NCI-H1105 treated with DMSO at 0.1 percent for 48 hours (cell line): ENCODE results near the gene SLC3A2.
A peak's percentile ranks its signal among the peaks of the same experiment; 100 is the strongest.
"Not testable (repeated sequence)": the region's sequence is repeated elsewhere in the genome, so short reads cannot be mapped to it uniquely, and the experiment has no call there.

ENCODE experiments used
- DNase-seq: peaks from one replicate; lab custom pipeline; 2025; lab: John Stamatoyannopoulos, UW

Gene SLC3A2

DNA sequence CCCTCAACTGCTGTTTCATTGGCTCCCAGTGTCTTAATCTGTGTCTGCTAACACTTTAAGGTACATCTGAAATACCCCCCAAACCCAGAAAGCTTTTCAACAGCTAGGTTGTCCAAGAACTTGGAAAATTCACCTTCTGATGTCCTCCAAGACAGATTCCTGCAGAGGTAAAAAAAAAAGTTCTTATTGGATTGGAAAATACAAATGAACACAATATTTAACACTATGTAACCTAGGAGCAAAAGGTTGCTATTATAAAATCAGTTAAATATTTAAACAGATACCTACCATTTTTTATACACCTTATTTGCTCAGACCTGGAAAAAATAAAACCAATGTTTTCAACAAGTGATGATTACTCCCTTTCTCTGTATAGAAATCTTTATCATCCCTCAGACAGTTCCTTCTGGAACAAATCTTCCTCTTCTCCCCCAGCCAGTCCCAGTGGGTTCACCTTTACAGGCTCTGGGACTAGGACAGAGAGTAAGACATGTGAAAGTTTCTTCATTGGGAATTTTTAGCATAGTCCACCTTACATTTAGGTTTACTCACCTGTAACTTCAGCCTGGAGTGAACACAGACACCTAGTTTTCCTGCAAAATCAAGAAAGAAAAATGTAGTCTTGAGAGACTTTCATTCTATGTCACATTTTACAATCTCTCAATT, 28.0 kb upstream of the SLC3A2 start:
- no peak for DNase-seq

DNA sequence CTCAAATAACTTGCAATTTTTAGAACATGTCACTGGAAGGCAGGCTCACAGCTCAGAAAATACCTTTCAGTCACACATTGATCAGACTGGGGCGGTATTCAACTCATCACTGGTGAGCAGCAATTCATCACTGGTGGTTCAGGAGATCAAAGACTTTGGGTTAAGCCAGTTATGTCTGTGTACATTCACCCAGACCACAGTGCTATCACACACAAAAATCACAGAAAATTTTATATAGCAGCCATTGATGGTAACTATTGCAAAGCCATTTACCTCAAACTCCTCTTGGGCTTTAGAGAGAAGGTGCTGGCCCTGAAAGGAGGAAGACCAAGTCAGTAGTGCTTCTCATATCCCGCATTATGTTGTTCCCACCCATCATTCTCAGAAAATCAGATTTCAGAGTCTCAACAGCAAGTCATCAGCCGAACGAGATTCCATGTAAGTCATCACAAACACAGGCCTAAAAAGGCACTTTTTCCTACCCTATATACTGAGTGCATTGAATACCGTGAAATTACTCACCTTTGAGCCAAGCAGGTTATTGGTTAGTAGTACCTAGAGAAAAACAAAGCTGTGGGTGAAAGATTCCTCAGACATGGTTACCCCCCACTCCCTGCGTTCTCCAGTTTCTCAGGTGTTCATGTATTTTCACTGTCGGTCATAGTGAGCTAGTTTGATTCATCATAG, 27.3 kb upstream of the SLC3A2 start:
- DNase-seq = no peak

DNA sequence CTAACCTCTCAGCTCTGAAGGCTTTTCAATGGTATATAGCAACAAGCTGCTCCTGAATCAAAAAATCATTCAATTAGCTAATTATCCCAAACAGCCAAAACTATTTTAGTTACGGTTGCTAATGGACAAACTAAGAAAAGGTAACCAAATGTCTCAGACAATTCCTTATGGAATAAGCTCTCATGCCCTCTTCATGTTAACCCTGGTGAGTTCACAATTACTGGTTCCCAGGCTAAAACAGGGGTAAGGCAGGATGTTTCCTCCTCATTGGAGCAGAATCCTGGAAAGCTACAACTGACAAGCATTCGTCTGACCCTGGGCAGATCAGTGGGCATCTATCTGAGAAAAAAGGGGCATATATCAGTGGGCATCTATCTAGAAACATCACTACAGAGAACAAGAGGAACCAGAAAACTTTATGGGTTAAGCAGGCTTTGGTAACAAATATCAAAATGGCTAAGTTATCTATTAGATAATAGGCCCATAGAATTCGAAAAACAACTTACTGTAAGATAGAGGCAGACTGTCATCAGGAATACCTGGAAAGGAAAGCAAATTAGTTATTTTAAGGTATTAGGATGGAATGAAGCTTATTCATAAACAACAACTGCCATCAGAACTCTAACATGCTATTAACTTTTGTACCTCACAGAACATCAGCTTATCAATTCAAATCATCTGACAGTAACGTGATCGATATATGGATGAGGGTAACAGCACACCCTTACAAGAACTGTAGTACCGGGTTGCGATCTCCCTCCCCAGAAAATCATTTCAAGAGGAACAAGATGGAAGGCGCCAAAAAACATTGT, 26.5 kb upstream of the SLC3A2 start:
- DNase-seq = no peak

DNA sequence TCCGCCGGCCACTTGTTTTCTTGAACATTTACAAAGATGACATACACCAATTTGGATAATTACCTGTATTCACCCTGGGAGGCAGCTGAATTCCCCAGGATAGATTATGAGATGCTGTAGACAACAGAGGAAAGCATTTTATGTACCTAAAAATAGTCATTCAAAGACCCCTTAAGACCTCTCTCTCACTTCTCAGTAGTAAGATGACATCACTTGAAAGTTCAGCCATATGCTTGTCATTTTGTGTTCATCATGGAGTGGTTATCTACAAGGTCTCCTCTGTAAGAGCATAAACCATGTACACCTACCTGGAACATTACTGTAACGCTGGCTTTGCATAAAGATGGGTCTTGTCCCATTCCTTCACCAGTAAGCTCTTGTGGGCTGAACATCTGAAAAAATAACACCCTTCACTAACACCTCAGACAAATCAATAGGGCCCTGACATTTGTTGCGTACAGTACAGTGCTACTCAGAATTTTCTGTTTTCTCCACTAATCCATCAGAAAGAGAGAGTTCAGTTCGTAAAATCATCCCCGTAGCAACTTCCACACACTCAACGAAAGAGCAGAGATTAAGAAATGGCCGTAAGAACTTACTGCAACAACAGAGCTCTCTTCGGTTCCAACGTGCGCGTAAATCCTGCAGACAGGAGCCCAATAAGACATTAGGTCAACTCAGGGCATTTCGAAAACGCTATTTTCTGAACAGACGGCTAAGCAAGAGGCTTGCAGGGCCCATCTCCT, 25.7 kb upstream of the SLC3A2 start:
- peak; percentile 48 for DNase-seq

DNA sequence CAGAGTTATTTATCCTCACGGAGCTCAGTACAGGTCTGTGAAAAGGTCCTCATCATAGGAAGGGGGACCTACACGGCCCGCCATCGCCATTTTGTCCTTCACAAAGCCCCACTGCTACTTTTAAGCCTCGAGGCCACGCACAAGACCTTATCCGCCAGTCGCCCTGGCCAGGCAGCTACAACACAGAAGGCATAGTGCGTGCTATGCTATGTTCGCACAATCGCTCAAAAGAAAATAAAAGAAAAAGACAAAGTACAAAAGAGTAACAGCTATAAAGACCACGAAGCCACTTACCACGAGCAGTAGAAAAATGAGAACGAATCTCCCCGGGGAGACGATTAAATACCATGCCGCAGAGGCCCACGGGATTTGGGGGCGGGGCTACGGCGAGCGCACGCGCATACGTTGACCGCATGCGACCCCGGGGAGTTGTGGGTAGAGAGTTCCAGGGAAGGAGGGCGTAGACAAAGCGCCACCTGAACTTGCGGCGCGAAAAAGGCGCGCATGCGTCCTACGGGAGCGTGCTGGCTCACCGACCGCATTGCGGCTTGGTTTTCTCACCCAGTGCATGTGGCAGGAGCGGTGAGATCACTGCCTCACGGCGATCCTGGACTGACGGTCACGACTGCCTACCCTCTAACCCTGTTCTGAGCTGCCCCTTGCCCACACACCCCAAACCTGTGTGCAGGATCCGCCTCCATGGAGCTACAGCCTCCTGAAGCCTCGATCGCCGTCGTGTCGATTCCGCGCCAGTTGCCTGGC, 24.9 kb upstream of the SLC3A2 start:
- DNase-seq = peak; percentile 98

DNA sequence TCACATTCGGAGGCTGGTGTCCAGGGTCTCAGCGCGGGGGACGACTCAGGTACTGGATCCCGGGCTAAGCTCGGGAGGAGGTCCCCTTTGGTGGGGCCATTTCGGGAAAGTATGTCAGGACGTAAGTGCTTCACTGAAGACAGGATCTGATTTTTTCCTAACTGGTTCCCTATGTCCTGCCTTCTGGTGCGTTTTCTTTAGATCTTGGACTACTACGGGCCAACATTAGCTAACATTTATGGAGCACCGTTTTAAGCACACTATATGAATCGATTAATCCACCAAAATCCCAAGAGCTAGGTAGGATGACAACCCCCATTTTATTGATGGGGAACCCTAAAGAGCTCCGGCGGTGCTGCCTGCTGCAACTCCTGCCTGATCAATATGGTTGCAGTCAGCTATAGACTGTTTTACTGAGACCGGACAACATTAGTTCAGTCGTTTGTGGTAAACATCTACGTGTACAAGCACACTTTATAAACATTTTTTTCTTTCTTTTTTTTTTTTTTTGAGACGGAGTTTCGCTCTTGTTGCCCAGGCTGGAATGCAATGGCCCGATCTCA, 24.3 kb upstream of the SLC3A2 start:
- peak; percentile 39 for DNase-seq

DNA sequence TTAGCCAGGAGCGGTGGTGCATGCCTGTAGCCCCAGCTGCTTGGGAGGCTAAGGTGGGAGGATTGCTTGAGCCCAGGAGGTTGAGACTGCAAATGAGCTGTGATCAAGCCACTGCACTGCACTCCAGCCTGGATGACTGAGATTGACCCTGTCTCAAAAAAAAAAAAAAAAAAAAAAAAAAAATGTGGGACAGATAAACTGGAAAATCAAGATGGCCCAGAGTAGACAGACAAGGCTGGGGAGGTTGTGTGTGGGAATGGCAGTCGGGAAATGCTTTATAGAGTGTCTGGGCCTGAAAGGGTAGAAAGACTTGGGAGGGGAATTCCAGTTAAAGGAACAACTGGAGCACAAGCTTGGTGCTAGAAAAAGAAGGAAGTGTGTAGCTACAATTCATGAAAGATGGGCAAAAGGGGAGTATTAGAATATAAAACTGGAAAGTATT, 23.1 kb upstream of the SLC3A2 start:
- no peak for DNase-seq

DNA sequence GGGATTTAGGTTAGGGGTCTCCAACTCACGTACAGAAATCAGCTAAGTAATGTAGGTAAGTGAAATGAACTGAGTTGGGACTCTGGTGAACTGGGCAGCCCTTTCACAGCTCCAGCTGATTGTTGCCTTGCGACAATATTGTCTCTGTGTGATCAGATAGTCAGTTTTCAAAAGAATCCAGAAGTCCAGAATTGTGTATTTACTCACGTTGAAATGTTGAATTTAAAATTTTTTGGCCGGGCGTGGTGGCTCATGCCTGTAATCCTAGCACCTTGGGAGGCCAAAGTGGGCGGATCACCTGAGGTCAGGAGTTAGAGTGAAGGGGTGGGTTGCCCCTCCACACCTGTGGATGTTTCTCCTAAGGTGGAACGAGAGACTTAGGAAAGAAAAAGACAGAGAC, 22.5 kb upstream of the SLC3A2 start:
- no peak for DNase-seq

DNA sequence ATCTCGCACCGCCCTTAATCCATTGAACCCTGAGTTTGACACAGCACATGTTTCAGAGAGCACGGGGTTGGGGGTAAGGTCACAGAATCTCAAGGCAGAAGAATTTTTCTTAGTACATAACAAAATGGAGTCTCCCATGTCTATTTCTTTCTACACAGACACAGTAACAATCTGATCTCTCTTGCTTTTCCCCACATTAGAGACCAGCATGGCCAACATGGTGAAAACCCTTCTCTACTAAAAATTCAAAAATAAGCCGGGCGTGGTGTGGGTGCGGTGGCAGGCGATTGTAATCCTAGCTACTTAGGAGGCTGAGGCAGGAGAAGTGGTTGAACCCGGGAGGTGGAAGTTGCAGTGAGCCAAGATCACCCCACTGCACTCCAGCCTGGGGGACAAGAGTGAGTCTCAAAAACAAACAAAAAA, 21.4 kb upstream of the SLC3A2 start:
- not testable (repeated sequence) for DNase-seq

DNA sequence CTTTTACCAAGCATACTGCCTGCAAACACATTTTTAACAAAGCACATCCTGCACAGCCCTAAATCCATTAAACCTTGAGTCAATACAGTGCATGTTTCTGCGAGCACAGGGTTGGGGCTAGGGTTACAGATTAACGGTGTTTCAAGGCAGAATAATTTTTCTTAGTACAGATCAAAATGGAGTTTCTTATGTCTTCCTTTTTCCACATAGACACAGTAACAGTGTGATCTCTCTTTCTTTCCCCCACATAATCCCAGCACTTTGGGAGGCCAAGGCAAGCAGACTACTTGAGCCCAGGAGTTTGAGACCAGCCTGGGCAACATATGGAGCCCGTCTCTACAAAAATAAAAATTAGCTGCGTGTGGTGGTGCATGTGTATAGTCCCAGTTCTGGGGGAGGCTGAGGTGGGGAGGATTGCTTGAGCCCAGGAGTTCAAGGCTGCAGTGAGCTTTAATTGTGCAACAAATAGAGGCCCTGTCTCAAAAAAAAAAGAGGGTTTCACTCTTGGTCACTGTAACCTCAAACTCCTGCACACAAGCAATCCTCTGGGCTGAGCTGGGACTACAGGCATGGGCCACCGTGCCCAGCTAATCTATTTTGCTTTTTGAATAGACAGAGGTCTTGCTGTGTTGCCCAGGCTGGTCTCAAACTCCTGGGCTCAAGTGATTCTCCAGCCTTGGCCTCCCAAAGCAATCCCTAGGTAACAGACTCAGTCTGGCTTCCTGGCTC, 19.7 kb upstream of the SLC3A2 start:
- no peak for DNase-seq

DNA sequence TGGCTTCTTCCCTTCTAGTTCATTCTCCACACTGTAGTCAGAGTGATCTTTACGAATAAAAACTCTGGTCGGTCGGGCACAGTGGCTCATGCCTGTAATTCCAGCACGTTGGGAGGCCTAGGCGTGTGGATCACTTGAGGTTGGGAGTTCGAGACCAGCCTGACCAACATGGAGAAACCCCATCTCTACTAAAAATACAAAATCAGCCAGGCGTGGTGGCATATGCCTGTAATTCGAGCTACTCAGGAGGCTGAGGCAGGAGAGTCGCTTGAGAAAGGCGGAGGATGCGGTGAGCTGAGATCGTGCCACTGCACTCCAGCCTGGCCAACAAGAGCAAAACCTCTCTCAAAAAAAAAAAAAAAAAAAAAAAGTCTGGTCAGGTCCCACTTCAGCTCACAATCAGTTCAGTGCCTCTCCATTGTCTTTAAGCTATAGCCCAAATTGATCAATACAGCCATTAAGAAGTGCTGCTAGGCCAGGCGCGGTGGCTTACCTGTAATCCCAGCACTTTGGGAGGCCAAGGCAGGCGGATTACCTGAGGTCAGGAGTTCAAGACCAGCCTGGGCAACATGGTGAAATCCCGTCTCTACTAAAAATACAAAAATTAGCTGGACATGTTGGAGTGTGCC, 19.0 kb upstream of the SLC3A2 start:
- DNase-seq = not testable (repeated sequence)

DNA sequence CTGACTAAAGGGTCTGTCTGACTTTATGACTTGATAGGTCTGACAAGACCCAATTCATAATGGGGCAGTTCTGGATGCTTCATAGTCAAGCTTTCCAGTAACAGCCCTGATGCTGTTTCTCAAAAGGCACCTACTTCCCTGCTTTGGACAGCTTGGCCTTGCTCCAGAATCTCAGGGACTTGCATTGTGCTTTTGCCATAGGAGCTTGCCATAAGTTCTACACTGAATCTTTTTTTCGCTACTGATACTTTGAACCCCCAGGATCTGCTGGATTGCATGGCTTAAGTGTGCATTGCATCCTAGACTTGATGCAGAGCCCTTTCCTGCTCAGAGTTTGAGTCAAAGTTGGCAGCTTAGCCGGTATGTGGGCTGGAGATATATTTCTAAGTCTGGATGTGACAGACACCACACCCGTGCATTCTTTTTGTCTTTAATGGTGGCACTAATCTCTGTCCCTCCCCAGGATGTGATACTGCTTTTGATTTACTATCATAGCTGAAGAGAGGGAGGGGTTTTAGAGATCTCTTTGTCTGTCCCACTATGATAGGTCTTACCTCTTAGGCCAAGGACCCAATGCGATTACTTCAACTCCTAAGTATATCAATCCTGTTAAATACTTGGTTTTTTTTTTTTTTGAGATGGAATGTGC, 16.9 kb upstream of the SLC3A2 start:
- DNase-seq = no peak

DNA sequence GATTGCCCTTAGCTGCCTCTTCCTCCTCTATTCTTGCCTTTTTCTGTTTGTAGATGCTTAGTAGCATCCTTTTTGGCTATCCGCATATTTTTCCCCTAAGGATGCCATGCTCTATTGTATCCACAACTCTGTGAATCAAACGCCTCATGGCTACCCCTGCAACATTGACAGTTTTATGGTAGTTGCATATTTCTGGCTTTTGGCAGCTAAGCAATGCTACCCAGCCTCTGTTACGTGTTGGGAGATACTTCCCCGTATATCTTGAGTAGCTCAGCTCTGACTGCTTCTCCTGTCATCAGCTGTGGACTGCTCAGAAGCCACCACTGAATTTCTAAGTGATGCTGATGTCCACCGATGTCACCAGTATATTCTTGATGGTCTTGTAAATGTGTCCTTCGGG, 15.1 kb upstream of the SLC3A2 start:
- DNase-seq = no peak

DNA sequence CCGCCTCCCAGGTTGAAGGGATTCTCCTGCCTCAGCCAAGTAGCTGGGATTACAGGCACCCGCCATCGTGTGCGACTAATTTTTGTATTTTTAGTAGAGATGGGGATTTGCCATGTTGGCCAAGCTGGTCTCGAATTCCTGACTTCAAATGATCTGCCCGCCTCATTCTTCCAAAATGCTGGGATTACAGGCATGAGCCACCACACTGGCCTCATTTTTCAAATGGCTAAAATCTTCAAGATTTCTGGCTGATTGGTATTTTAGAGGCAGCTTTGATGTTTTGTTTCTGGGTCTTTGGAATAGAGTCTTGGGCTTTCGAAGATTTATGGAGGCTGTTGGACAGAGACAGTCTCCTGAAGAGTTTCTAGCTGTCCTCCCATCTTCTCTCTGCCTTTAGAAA, 5.8 kb upstream of the SLC3A2 start:
- DNase-seq = no peak

DNA sequence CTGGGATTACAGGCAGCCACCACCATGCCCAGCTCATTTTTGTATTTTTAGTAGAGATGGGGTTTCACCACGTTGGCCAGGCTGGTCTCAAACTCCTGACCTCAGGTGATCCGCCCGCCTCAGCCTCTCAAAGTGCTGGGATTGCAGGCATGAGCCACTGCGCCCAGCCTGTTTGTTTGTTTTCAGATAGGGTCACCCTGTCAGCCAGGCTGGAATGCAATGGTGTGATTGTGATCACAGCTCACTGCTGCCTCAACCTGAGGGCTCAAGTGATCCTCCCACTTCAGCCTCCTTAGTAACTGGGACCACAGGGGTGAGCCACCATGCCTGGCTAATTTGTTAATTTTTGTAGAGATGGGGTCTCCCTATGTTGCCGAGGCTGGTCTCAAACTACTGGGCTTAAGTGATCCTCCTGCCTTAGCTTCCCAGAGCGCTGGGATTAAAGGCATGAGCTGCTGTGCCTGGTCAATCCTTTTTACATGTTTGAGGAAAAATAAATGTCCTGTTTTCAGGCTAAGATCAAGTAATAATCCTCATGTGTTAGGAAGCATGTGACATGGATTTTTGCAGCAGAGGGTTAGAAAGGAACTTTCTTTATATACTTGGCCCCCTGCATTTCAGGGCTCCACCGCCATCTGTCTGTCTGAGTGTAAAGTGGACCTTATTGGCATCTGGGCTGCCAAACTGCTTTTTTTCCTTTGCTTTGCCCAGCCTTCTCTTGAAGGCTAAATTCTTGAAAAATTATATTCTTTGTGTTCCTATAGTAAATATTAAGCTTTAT, 4.8 kb upstream of the SLC3A2 start:
- no peak for DNase-seq

DNA sequence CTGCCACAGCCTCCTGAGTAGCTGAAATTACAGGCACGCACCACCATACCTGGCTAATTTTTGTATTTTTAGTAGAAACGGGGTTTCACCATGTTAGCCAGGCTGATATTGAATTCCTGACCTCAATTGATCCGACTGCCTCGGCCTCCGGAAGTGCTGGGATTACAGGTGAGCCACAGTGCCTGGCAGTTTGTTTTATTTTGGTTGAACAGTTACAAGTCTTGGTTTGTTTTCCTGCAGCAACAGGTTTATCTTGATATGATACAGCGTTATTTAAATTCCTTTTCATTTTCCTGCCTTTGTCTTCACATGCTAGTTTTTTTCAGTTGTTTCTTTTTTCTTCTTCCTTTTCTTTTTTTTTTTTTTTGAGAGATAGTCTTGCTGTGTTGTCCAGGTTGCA, 4.0 kb upstream of the SLC3A2 start:
- no peak for DNase-seq

DNA sequence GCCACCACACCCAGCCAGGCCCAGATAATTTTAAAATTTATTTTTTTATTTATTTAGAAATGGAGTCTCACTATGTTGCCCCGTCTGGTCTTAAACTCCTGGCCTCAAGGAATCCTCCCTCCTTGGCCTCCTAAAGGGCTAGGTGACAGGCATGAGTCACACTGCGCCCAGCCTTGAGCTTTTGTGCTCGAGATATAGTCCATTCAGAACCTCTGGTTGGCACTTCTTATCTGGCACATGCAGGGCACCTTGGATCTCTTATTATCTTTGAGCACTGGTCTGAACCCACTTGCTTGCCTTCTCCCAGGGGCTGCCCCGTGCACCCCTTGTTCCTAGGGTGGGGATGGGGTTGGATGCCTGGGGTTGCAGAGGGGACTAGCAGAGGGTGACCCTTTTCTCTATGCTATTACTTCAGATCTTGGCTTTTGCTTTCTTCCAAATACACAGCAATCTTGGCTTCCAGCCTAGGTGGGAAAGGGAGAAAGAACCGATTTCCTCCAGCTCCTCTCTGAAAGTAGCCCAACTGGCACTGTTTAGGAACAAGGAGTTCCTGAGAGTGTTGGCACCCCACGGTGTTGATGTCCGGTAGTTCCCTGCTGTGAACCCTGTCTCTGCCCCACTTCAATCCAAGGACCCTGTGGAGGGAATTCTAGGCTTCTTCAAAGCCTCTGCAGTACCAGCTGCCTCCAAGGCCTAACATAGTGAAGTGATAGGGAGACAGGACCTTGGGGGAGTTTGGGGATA, 1.3 kb upstream of the SLC3A2 start:
- DNase-seq = no peak

DNA sequence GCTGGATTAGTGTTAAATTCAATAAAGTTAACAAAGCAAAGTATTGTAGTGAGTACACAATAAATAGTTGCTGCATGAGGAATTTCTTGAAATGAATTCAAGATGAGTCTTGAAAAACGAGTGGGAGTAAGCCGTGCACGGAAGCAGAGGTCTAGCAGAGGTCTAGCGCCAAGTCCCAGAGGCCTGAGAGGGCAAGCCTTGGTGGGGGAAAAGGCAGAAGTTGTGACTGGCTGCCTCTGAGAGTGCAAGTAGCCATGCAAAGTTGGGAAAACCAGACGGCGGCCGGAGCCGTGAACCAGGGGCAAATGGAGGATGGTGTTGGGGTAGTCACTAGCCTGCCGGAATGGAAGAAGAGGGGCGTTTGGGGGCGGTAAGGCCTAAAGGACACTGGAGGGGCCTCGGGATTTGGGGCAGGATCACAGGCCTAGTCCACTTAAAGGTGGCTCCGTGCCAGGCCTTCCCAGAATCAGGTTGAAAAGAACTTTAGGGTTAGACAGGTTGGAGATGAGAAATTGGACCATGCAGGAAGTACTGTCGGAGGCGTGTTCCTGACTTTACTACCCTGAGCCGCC, 379 bp upstream of the SLC3A2 start:
- peak; percentile 30 for DNase-seq
